HepG2 (cell line): ENCODE data around the gene SDK2. TPM values are rescaled to one million over a fixed set of nuclear protein-coding genes. Genes with fewer than 3 reads are reported as not detected.

ENCODE experiments used
- BCL3 ChIP-seq: sonication (generic); formaldehyde crosslinking; IDR thresholded peaks from 2 replicates; pipeline ENCODE4 v1.5.1; 2020; ENCODE audit warnings: mild to moderate bottlenecking, missing genetic modification reagents, moderate library complexity
- HMG20B ChIP-seq: conservative IDR thresholded peaks from 2 replicates; pipeline ENCODE4 v1.6.1; 2016; ENCODE audit warnings: missing genetic modification reagents, missing compliant biosample characterization
- HNRNPLL ChIP-seq: fragments of 200-400 bp; formaldehyde crosslinking; IDR thresholded peaks from 2 replicates; pipeline ENCODE4 v1.6.1; 2017; ENCODE audit warnings: mild to moderate bottlenecking, low read depth, low read length; ENCODE audit not compliant: poor library complexity, severe bottlenecking
- JARID2 ChIP-seq: sonication (generic); formaldehyde crosslinking; IDR thresholded peaks from 2 replicates; pipeline ENCODE4 v1.8.1; 2023; ENCODE audit warnings: missing genetic modification reagents, inconsistent platforms; ENCODE audit not compliant: insufficient replicate concordance
- JDP2 ChIP-seq: sonication (generic); formaldehyde crosslinking; IDR thresholded peaks from 2 replicates; pipeline ENCODE4 v1.8.1; 2022; ENCODE audit warnings: missing genetic modification reagents, borderline replicate concordance
- MXD1 ChIP-seq: sonication (generic); formaldehyde crosslinking; IDR thresholded peaks from 2 replicates; pipeline ENCODE4 v1.4.0; 2020; ENCODE audit warnings: mild to moderate bottlenecking, missing genetic modification reagents
- REPIN1 ChIP-seq: sonication (generic); formaldehyde crosslinking; IDR thresholded peaks from 2 replicates; pipeline ENCODE4 v1.8.0; 2022; ENCODE audit warnings: missing genetic modification reagents, low read depth, mild to moderate bottlenecking, borderline replicate concordance
- TEF ChIP-seq: sonication (generic); formaldehyde crosslinking; IDR thresholded peaks from 2 replicates; pipeline ENCODE4 v1.5.0; 2020; ENCODE audit warnings: missing genetic modification reagents
- TOPORS ChIP-seq: sonication (generic); formaldehyde crosslinking; IDR thresholded peaks from 2 replicates; pipeline ENCODE4 v1.8.0; 2023; ENCODE audit warnings: mild to moderate bottlenecking, missing genetic modification reagents
- ZBTB39 ChIP-seq: sonication (generic); formaldehyde crosslinking; IDR thresholded peaks from 2 replicates; pipeline ENCODE4 v1.5.0; 2020; ENCODE audit warnings: missing genetic modification reagents
- ZBTB4 ChIP-seq: sonication (generic); formaldehyde crosslinking; IDR thresholded peaks from 2 replicates; pipeline ENCODE4 v1.4.0; 2020; ENCODE audit warnings: missing genetic modification reagents, mild to moderate bottlenecking, borderline replicate concordance
- ZMYM4 ChIP-seq: sonication (generic); formaldehyde crosslinking; IDR thresholded peaks from 2 replicates; pipeline ENCODE4 v1.8.1; 2023; ENCODE audit warnings: mild to moderate bottlenecking, missing genetic modification reagents
- ZNF230 ChIP-seq: sonication (generic); formaldehyde crosslinking; IDR thresholded peaks from 2 replicates; pipeline ENCODE4 v1.4.0; 2020; ENCODE audit warnings: mild to moderate bottlenecking, missing genetic modification reagents
- ZNF256 ChIP-seq: sonication (generic); formaldehyde crosslinking; conservative IDR thresholded peaks from 2 replicates; pipeline ENCODE4 v1.4.0; 2020; ENCODE audit warnings: missing genetic modification reagents
- ZNF446 ChIP-seq: sonication (generic); formaldehyde crosslinking; IDR thresholded peaks from 2 replicates; pipeline ENCODE4 v1.5.0; 2020; ENCODE audit warnings: mild to moderate bottlenecking, missing genetic modification reagents
- ZNF451 ChIP-seq: sonication (generic); formaldehyde crosslinking; IDR thresholded peaks from 2 replicates; pipeline ENCODE4 v1.5.0; 2020; ENCODE audit warnings: mild to moderate bottlenecking, missing genetic modification reagents
- ZNF713 ChIP-seq: sonication (generic); formaldehyde crosslinking; IDR thresholded peaks from 2 replicates; pipeline ENCODE4 v1.4.0; 2020; ENCODE audit warnings: mild to moderate bottlenecking, missing genetic modification reagents
- ZNF772 ChIP-seq: sonication (generic); formaldehyde crosslinking; IDR thresholded peaks from 2 replicates; pipeline ENCODE4 v1.5.0; 2020; ENCODE audit warnings: mild to moderate bottlenecking, missing genetic modification reagents
- ZNF782 ChIP-seq: sonication (generic); formaldehyde crosslinking; IDR thresholded peaks from 2 replicates; pipeline ENCODE4 v1.4.0; 2020; ENCODE audit warnings: missing genetic modification reagents, mild to moderate bottlenecking, borderline replicate concordance
- ZNF816 ChIP-seq: sonication (generic); formaldehyde crosslinking; IDR thresholded peaks from 2 replicates; pipeline ENCODE4 v1.8.0; 2022; ENCODE audit warnings: missing genetic modification reagents, mild to moderate bottlenecking, borderline replicate concordance
- polyA plus RNA-seq, 8 experiments: library from polyadenylated mRNA; depleted of rRNA in 3 of 8; stranded (reverse) in 7 of 8; unstranded in 1 of 8; fragments of >200 nt; fragmentation: Illumina TruSeq in 4 of 8; extraction: Trizol in 4 of 8; gene quantifications; 2 replicates each; pipeline versions ENCODE4 v1.2.1 to v1.2.3, GENCODE V29; 2011 to 2016; ENCODE audit warnings: low read depth in 4 of 8, missing spikeins in 1 of 8, mixed read lengths in 1 of 8; ENCODE audit not compliant: insufficient read depth in 1 of 8
- total RNA-seq, 5 experiments: library from RNA; depleted of rRNA; stranded (reverse); fragments of >200 nt; fragmentation: Illumina TruSeq; extraction: Trizol; gene quantifications; 2 replicates each; pipeline ENCODE4 v1.2.3, GENCODE V29; 2016; ENCODE audit warnings: low read depth in 1 of 5

Gene SDK2
- total and polyA plus RNA-seq, 2 of the 13 experiments (the other 11 are each of a cell fraction or from before 2014, with no cell fraction given), result not detected

GRCh38 chr17:73311781-73312641, 332.2 kb downstream of the SDK2 start, which contains the start of gene CDC42EP4 (continued):
- TF ChIP-seq ZBTB4 (0 out of 2 replicates have a peak, but pooled peaks have one; percentile 53), ZNF451 (CRISPR knock-in tag) (0 out of 2 replicates have a peak, but pooled peaks have one; percentile 19), ZMYM4 (peak; percentile 85), JDP2 (CRISPR knock-in tag) (no peak; the same call in 1 of the 2 replicates), ZNF772 (CRISPR knock-in tag) (peak; percentile 58; the same call in 1 of the 2 replicates), TOPORS (CRISPR knock-in tag) (no peak), BCL3 (CRISPR knock-in tag) (peak; percentile 78), REPIN1 (CRISPR knock-in tag) (no peak; the same call in 1 of the 2 replicates), MXD1 (peak; percentile 60), ZBTB39 (CRISPR knock-in tag) (0 out of 2 replicates have a peak, but pooled peaks have one; percentile 68), ZNF256 (no peak; the same call in 1 of the 2 replicates), JARID2 (CRISPR knock-in tag) (peak; percentile 42), ZNF446 (CRISPR knock-in tag) (peak; percentile 10; the same call in 1 of the 2 replicates), HNRNPLL (peak; percentile 59), ZNF782 (CRISPR knock-in tag) (no peak), HMG20B (CRISPR knock-in tag) (peak; percentile 15; the same call in 1 of the 2 replicates), ZNF713 (CRISPR knock-in tag) (no peak; the same call in 1 of the 2 replicates), ZNF230 (CRISPR knock-in tag) (no peak), ZNF816 (CRISPR knock-in tag) (peak; percentile 89), TEF (CRISPR knock-in tag) (no peak)
